ENCODE measurements around the gene UBL4A. TPM values are rescaled to one million over a fixed set of nuclear protein-coding genes. Genes with fewer than 3 reads are reported as not detected.

The UBL4A gene
- total RNA-seq, 1 experiment from 2014 or later: 26.7 TPM

DNA sequence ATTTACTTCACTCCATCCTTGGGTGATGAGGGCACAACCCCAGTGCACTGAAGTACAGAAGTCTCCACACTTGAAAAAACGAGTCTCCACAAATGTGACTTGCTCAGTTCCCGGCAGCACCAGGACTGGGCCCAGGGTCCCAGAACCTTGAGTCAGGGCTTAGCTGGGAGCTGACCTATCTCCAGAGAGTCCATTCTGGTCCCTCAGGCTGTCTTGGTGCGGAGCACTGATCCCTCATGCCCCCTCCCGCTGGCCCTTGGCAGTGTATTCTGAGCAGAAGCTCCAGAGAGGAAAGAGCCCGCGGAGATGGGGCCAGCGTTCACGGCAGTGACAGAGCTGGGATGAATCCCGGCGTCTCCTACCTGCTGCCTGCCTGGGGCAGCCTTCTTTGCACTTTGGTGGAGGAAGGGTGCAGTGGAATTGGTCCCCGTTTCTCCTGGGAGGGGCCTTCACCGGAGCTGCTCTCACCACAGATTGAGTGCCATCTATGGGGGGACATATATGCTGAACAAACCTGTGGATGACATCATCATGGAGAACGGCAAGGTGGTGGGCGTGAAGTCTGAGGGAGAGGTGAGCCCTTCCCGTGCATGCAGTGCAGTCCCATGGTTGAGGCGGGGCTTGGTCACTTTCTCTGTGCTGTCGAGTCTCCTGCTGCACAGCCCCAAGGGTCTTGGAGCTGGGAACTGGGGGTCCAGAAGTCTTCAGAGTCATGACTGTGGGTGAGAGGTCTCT is 45.6 kb downstream of the UBL4A start:
- no peak overlapping the region for H3K4me3 Mint-ChIP-seq (ENCODE audit: unreplicated experiment)
- ChIA-PET POLR2A (interaction anchor here (0.9 to 1.1 kb wide), 2 partner anchors 12 to 42 kb away, joined by 3 to 4 read pairs; no protein-coding TSS in a partner anchor), CTCF (interaction anchor here (0.6 to 1.2 kb wide), 3 partner anchors 65 to 1808 kb away, joined by 3 to 4 read pairs (median 4); no protein-coding TSS in a partner anchor)
- H3K36me3 Mint-ChIP-seq (ENCODE audit: insufficient read depth, unreplicated experiment): peaks cover 30% of the 10 kb centered on the region
- BruUV-seq (replicated peaks): no TSS peak
- intact Hi-C loops (cut with micrococcal nuclease): loop anchor here (5.0 kb wide), 1 partner anchor 33 kb away; the partner anchor contains the start of gene DNASE1L1
- no peaks in the 10 kb centered on the region for H3K4me1 Mint-ChIP-seq (ENCODE audit: insufficient read depth, unreplicated experiment)
- no peak for TF ChIP-seq CTCF (IDR thresholded peaks at IDR 0.05; ENCODE audit: unreplicated experiment)
- H3K27me3 Mint-ChIP-seq (ENCODE audit: insufficient read depth, unreplicated experiment): peaks cover under 1% of the 10 kb centered on the region
- DNase-seq (ENCODE audit: unreplicated experiment): no peak
- H3K27ac Mint-ChIP-seq (ENCODE audit: low read depth, unreplicated experiment): no peak overlapping the region
- H3K9me3 Mint-ChIP-seq (ENCODE audit: unreplicated experiment): no peaks in the 10 kb centered on the region

DNA sequence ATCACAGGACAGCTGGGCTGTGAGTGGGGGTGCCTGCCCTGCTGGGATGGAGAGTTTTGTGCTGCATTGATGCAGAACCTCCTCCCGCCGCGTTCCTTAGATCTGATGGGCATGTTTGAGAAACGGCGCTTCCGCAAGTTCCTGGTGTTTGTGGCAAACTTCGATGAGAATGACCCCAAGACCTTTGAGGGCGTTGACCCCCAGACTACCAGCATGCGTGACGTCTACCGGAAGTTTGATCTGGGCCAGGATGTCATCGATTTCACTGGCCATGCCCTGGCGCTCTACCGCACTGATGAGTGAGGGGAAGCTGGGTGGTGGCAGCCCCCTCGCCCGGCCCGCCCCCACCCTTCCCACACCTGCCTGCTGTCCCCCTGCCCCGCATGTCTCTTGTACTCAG is 46.6 kb downstream of the UBL4A start:
- BruUV-seq (replicated peaks): no TSS peak
- Mint-ChIP-seq H3K27ac (ENCODE audit: low read depth, unreplicated experiment) (no peak overlapping the region), H3K9me3 (ENCODE audit: unreplicated experiment) (no peaks in the 10 kb centered on the region), H3K4me1 (ENCODE audit: insufficient read depth, unreplicated experiment) (no peaks in the 10 kb centered on the region), H3K36me3 (ENCODE audit: insufficient read depth, unreplicated experiment) (peaks cover 40% of the 10 kb centered on the region), H3K4me3 (ENCODE audit: unreplicated experiment) (no peak overlapping the region), H3K27me3 (ENCODE audit: insufficient read depth, unreplicated experiment) (no peaks in the 10 kb centered on the region)
- CTCF ChIA-PET: interaction anchor here (0.6 kb wide), 1 partner anchor 1807 kb away, joined by 4 read pairs; no protein-coding TSS in a partner anchor
- POLR2A ChIA-PET: no interaction called here
- no peak for TF ChIP-seq CTCF (IDR thresholded peaks at IDR 0.05; ENCODE audit: unreplicated experiment)
- intact Hi-C loops (cut with micrococcal nuclease): loop anchor here (5.0 kb wide), 1 partner anchor 33 kb away; the partner anchor contains the start of gene DNASE1L1
- no peak for DNase-seq (ENCODE audit: unreplicated experiment)

DNA sequence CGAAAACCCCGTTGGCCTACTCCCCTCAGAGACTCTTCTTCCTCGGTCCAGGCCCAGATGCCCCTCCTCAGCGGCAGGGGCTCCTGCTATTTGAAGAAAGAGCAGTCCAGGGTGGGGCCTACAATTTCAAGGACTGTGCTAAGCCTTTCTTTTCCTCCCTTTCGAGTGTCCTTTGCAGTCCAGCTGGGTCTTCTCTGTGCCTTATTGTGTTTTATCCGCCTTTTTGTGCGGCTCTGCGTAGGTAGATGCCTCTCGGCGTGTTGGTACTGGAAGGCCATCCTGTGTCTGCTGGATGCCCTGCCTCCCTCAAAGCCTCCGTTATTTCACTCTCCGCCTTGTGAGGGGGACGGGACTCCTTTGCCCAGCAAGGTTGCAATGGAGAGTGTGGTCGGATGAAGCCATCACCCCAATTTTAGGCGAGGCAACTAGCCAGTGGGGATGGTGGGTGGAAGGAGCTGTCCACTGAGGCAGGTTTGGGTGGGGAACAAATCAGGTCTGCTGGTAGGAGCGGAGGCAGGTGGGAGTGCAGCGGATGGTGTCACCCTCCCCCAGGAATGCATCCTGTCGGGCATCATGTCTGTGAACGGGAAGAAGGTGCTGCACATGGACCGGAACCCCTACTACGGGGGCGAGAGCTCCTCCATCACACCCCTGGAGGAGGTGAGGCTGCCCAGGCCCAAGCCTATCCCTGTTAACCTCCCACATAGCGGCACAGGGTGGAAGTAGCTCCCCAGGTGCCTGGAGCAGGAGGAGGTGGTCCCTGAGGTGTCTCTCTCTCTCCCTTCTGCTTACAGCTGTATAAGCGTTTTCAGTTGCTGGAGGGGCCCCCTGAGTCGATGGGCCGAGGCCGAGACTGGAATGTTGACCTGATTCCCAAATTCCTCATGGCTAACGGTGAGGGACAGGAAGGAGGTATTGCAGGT is 48.2 kb downstream of the UBL4A start:
- ChIA-PET POLR2A (interaction anchor here (0.9 to 1.1 kb wide), 3 partner anchors 40 to 109 kb away, joined by 3 to 4 read pairs (median 4); partner anchors contain the start of genes G6PD, IKBKG and RPL10), CTCF (interaction anchor here (0.7 kb wide), 1 partner anchor 9 kb away, joined by 3 read pairs; no protein-coding TSS in a partner anchor)
- H3K36me3 Mint-ChIP-seq (ENCODE audit: insufficient read depth, unreplicated experiment): peaks cover 34% of the 10 kb centered on the region
- H3K27ac Mint-ChIP-seq (ENCODE audit: low read depth, unreplicated experiment): no peak overlapping the region
- peak overlapping the region; percentile 76 for H3K4me3 Mint-ChIP-seq (ENCODE audit: unreplicated experiment)
- TF ChIP-seq CTCF (IDR thresholded peaks at IDR 0.05; ENCODE audit: unreplicated experiment): no peak
- no peaks in the 10 kb centered on the region for H3K9me3 Mint-ChIP-seq (ENCODE audit: unreplicated experiment)
- intact Hi-C loops (cut with micrococcal nuclease): no loop called here
- DNase-seq (ENCODE audit: unreplicated experiment): no peak
- no peaks in the 10 kb centered on the region for H3K4me1 Mint-ChIP-seq (ENCODE audit: insufficient read depth, unreplicated experiment)
- TSS peak; percentile 8 for BruUV-seq (replicated peaks)
- H3K27me3 Mint-ChIP-seq (ENCODE audit: insufficient read depth, unreplicated experiment): peaks cover 11% of the 10 kb centered on the region
